SH-SY5Y (cell line): ENCODE data around the gene NUP58.

Experiments used
- GATA2 ChIP-seq: IDR thresholded peaks from 2 replicates; pipeline ENCODE4 v1.6.1; 2011; ENCODE audit warnings: mild to moderate bottlenecking, low read depth, low read length
- GATA3 ChIP-seq: IDR thresholded peaks from 2 replicates; pipeline ENCODE4 v1.6.1; 2011; ENCODE audit warnings: low read depth, mild to moderate bottlenecking, low read length, moderate library complexity

DNA sequence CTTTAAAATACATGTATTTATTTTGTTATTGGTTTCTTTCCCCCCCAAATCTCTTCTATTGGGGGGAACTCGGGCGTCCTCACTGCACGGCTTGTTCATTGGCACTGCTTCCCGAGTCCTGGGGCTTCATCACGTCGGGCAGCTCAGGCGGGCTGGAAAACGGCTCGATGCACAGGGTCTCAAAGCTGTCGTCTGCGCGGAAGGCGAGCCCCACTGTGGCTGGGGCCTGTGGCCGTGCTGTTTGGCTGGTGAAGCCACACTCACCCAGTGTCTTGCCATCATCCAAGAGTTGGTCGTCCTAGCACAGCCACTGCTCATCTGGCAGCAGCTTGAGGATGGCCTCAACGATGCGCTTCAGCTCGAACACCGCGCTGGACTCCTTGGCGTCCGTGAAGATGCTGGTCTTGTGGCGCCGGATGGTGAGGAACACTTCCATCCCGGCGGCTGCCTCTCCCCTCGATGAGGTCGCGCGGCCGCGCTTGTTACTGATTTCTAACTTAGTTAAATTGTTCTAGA, 64.4 kb downstream of the NUP58 start:
- TF ChIP-seq GATA2 (no peak), GATA3 (no peak)
